B cell (primary cell): Measurements from ENCODE around the gene CCDC74B.
"Not testable (repeated sequence)": the region's sequence is repeated elsewhere in the genome, so short reads cannot be mapped to it uniquely, and the experiment has no call there.

ENCODE experiments used
- EZH2 ChIP-seq: IDR thresholded peaks from 2 replicates; pipeline ENCODE4 v1.6.1; 2012; ENCODE audit warnings: borderline replicate concordance, low read depth, mild to moderate bottlenecking, moderate library complexity, low read length; ENCODE audit not compliant: insufficient read depth, poor library complexity, severe bottlenecking
- TF ChIP-seq, protein P1 (sequence below): fragments of 200-600 bp; IDR thresholded peaks from one replicate; pipeline ENCODE4 v1.8.0; 2022; ENCODE audit warnings: antibody characterized with exemption, mild to moderate bottlenecking

DNA sequence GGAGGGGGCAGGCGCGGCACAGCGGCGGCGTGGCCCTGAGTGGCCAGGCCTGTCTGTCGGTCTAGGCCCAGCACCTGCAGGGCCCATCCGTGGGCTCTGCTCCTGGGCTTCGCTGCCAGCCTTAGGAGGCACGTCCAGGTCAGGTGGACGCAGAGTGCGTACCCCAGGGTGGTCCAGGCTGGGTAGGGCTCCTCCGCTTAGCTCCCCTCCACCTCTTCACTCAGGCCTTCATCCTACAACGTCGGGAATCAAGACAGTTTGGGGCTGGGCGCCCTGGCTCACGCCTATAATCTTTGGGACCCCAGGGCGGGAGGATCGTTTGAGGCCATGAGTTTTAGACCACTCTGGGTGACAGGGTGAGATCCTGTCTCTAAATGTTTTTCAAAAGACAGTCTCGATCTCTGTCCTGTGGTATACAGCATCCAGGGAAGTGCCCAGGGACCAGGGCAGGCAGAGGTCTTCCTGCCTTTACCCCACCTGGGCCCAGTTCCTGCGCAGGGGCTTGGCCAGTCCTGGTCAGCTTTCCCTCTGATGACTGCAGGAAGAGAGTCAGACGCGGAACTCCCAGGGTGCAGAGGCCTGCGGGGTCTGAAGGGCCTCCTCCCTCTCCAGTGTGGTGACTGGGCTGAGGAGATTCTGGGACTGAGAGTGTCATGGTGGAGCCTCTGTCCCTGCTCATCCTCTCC is 38.1 kb upstream of the CCDC74B start:
- TF ChIP-seq, protein P1, sequence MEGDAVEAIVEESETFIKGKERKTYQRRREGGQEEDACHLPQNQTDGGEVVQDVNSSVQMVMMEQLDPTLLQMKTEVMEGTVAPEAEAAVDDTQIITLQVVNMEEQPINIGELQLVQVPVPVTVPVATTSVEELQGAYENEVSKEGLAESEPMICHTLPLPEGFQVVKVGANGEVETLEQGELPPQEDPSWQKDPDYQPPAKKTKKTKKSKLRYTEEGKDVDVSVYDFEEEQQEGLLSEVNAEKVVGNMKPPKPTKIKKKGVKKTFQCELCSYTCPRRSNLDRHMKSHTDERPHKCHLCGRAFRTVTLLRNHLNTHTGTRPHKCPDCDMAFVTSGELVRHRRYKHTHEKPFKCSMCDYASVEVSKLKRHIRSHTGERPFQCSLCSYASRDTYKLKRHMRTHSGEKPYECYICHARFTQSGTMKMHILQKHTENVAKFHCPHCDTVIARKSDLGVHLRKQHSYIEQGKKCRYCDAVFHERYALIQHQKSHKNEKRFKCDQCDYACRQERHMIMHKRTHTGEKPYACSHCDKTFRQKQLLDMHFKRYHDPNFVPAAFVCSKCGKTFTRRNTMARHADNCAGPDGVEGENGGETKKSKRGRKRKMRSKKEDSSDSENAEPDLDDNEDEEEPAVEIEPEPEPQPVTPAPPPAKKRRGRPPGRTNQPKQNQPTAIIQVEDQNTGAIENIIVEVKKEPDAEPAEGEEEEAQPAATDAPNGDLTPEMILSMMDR, result not testable (repeated sequence)
- not testable (repeated sequence) for TF ChIP-seq EZH2
